Memory B cell (primary cell): ENCODE measurements around the gene DISC1.
"Not testable (repeated sequence)": the region's sequence is repeated elsewhere in the genome, so short reads cannot be mapped to it uniquely, and the experiment has no call there.

Experiments
- ATAC-seq: fragments of 150-1000 bp; cut with Tn5 transposase; 2 replicates; pipeline ENCODE4 v1.10.0; 2021; ENCODE audit warnings: low read depth, mild to moderate bottlenecking, moderate library complexity
- DNase-seq, 2 donors: peaks; one replicate each; pipeline ENCODE4 v3.0.0; 2022; ENCODE audit warnings: low spot score in 2 of 2
- H3K27ac Mint-ChIP-seq: one replicate; pipeline ENCODE4 v1.8.0; 2022; ENCODE audit warnings: mild to moderate bottlenecking, moderate library complexity, mixed read lengths
- H3K27me3 Mint-ChIP-seq: one replicate; pipeline ENCODE4 v1.8.0; 2022; ENCODE audit warnings: mixed read lengths
- H3K36me3 Mint-ChIP-seq: one replicate; pipeline ENCODE4 v1.8.0; 2022; ENCODE audit warnings: mild to moderate bottlenecking, mixed read lengths
- H3K4me1 Mint-ChIP-seq: one replicate; pipeline ENCODE4 v1.8.0; 2022; ENCODE audit warnings: mixed read lengths
- H3K4me3 Mint-ChIP-seq: one replicate; pipeline ENCODE4 v1.8.0; 2022; ENCODE audit warnings: mild to moderate bottlenecking, moderate library complexity, mixed read lengths
- H3K9me3 Mint-ChIP-seq: one replicate; pipeline ENCODE4 v1.8.0; 2022; ENCODE audit warnings: mixed read lengths

DISC1 gene

GRCh38 chr1:231899713-231900435, 273.3 kb downstream of the DISC1 start:
- H3K27ac Mint-ChIP-seq: no peak overlapping the region
- ATAC-seq (no peak), DNase-seq (no peak)
- peaks cover 2% of the 10 kb centered on the region for H3K9me3 Mint-ChIP-seq
- no peaks in the 10 kb centered on the region for H3K27me3 Mint-ChIP-seq
- H3K36me3 Mint-ChIP-seq: peaks cover 2% of the 10 kb centered on the region
- H3K4me3 Mint-ChIP-seq: no peak overlapping the region
- H3K4me1 Mint-ChIP-seq: no peaks in the 10 kb centered on the region

- no peak overlapping the region for H3K4me3 Mint-ChIP-seq
- DNase-seq (no peak), ATAC-seq (no peak)
- H3K27ac Mint-ChIP-seq: no peak overlapping the region
- no peaks in the 10 kb centered on the region for H3K27me3 Mint-ChIP-seq
- no peaks in the 10 kb centered on the region for H3K36me3 Mint-ChIP-seq
- peaks cover under 1% of the 10 kb centered on the region for H3K4me1 Mint-ChIP-seq
- H3K9me3 Mint-ChIP-seq: peaks cover 4% of the 10 kb centered on the region
Measured at GRCh38 chr1:231903586-231904081, 277.0 kb downstream of the DISC1 start.

GRCh38 chr1:231907310-231907709, 280.7 kb downstream of the DISC1 start:
- ATAC-seq, H3K9me3 Mint-ChIP-seq, H3K27me3 Mint-ChIP-seq, H3K4me3 Mint-ChIP-seq, DNase-seq, H3K36me3 Mint-ChIP-seq, H3K27ac Mint-ChIP-seq, H3K4me1 Mint-ChIP-seq: not testable (repeated sequence)

GRCh38 chr1:231913493-231913892, 286.9 kb downstream of the DISC1 start:
- peaks cover 15% of the 10 kb centered on the region for H3K4me1 Mint-ChIP-seq

GRCh38 chr1:231918239-231919015, 291.8 kb downstream of the DISC1 start:
- Mint-ChIP-seq H3K4me1 (peaks cover 21% of the 10 kb centered on the region), H3K4me3 (peak overlapping the region; percentile 62), H3K27ac (no peak overlapping the region), H3K36me3 (peaks cover 2% of the 10 kb centered on the region), H3K27me3 (peaks cover 2% of the 10 kb centered on the region), H3K9me3 (no peaks in the 10 kb centered on the region)
- ATAC-seq: peak; percentile 32
- no peak for DNase-seq

More at GRCh38 chr1:231913493-231913892, 286.9 kb downstream of the DISC1 start:
- Mint-ChIP-seq H3K9me3 (no peaks in the 10 kb centered on the region), H3K4me3 (no peak overlapping the region), H3K36me3 (peaks cover 12% of the 10 kb centered on the region), H3K27me3 (peaks cover 3% of the 10 kb centered on the region), H3K27ac (no peak overlapping the region)
- ATAC-seq (no peak), DNase-seq (no peak)

- Mint-ChIP-seq H3K36me3 (peaks cover 4% of the 10 kb centered on the region), H3K4me1 (peaks cover 23% of the 10 kb centered on the region), H3K27me3 (peaks cover 5% of the 10 kb centered on the region), H3K27ac (no peak overlapping the region), H3K9me3 (no peaks in the 10 kb centered on the region), H3K4me3 (peak overlapping the region; percentile 8)
- DNase-seq: no peak
- no peak for ATAC-seq
Measured at GRCh38 chr1:231919239-231919885, 292.8 kb downstream of the DISC1 start.

GRCh38 chr1:231919886-231920285, 293.3 kb downstream of the DISC1 start:
- no peak overlapping the region for H3K4me3 Mint-ChIP-seq
- DNase-seq (no peak), ATAC-seq (peak; percentile 42)
- peaks cover 23% of the 10 kb centered on the region for H3K4me1 Mint-ChIP-seq
- H3K27me3 Mint-ChIP-seq: peaks cover 5% of the 10 kb centered on the region
- H3K9me3 Mint-ChIP-seq: no peaks in the 10 kb centered on the region
- peaks cover 5% of the 10 kb centered on the region for H3K36me3 Mint-ChIP-seq
- H3K27ac Mint-ChIP-seq: no peak overlapping the region

- Mint-ChIP-seq H3K27me3 (peaks cover 5% of the 10 kb centered on the region), H3K4me1 (peaks cover 23% of the 10 kb centered on the region), H3K9me3 (no peaks in the 10 kb centered on the region), H3K4me3 (no peak overlapping the region), H3K27ac (no peak overlapping the region), H3K36me3 (peaks cover 6% of the 10 kb centered on the region)
- ATAC-seq (no peak), DNase-seq (no peak)
Measured at GRCh38 chr1:231921646-231922345, 295.2 kb downstream of the DISC1 start.

- Mint-ChIP-seq H3K4me3 (no peak overlapping the region), H3K4me1 (peaks cover 14% of the 10 kb centered on the region), H3K36me3 (peaks cover 9% of the 10 kb centered on the region), H3K9me3 (no peaks in the 10 kb centered on the region), H3K27me3 (peaks cover 7% of the 10 kb centered on the region), H3K27ac (no peak overlapping the region)
- no peak for ATAC-seq
- no peak for DNase-seq
Measured at GRCh38 chr1:231923491-231924041, 297.0 kb downstream of the DISC1 start.

- peaks cover 9% of the 10 kb centered on the region for H3K36me3 Mint-ChIP-seq
- no peak overlapping the region for H3K27ac Mint-ChIP-seq
- DNase-seq: no peak
- no peaks in the 10 kb centered on the region for H3K9me3 Mint-ChIP-seq
- peaks cover 10% of the 10 kb centered on the region for H3K4me1 Mint-ChIP-seq
- peaks cover 7% of the 10 kb centered on the region for H3K27me3 Mint-ChIP-seq
- ATAC-seq: no peak
- H3K4me3 Mint-ChIP-seq: no peak overlapping the region
Measured at GRCh38 chr1:231924180-231924579, 297.6 kb downstream of the DISC1 start.

GRCh38 chr1:231925864-231926263, 299.3 kb downstream of the DISC1 start:
- no peak for ATAC-seq
- H3K4me1 Mint-ChIP-seq: peaks cover 2% of the 10 kb centered on the region
- peaks cover 9% of the 10 kb centered on the region for H3K36me3 Mint-ChIP-seq
- H3K9me3 Mint-ChIP-seq: no peaks in the 10 kb centered on the region
- H3K27me3 Mint-ChIP-seq: peaks cover 4% of the 10 kb centered on the region
- no peak overlapping the region for H3K4me3 Mint-ChIP-seq
- no peak overlapping the region for H3K27ac Mint-ChIP-seq
- DNase-seq: no peak

GRCh38 chr1:231926340-231926739, 299.8 kb downstream of the DISC1 start:
- ATAC-seq (no peak), DNase-seq (no peak)
- H3K27me3 Mint-ChIP-seq: peaks cover 4% of the 10 kb centered on the region
- peaks cover 9% of the 10 kb centered on the region for H3K36me3 Mint-ChIP-seq
- no peak overlapping the region for H3K4me3 Mint-ChIP-seq
- H3K9me3 Mint-ChIP-seq: no peaks in the 10 kb centered on the region
- no peak overlapping the region for H3K27ac Mint-ChIP-seq
- peaks cover 2% of the 10 kb centered on the region for H3K4me1 Mint-ChIP-seq

GRCh38 chr1:231926933-231927332, 300.3 kb downstream of the DISC1 start:
- Mint-ChIP-seq H3K9me3 (no peaks in the 10 kb centered on the region), H3K4me3 (no peak overlapping the region), H3K27me3 (peaks cover 4% of the 10 kb centered on the region), H3K36me3 (peaks cover 9% of the 10 kb centered on the region), H3K27ac (no peak overlapping the region), H3K4me1 (peaks cover 2% of the 10 kb centered on the region)
- ATAC-seq: no peak
- no peak for DNase-seq
